GM19351 (cell line): Measurements from ENCODE around the gene ALDH3A1.

Experiments
- ATAC-seq: cut with Tn5 transposase; IDR thresholded peaks from one replicate; pipeline ENCODE4 v1.9.1; 2021; ENCODE audit warnings: mild to moderate bottlenecking, moderate library complexity; ENCODE audit not compliant: unreplicated experiment

ALDH3A1 gene

DNA sequence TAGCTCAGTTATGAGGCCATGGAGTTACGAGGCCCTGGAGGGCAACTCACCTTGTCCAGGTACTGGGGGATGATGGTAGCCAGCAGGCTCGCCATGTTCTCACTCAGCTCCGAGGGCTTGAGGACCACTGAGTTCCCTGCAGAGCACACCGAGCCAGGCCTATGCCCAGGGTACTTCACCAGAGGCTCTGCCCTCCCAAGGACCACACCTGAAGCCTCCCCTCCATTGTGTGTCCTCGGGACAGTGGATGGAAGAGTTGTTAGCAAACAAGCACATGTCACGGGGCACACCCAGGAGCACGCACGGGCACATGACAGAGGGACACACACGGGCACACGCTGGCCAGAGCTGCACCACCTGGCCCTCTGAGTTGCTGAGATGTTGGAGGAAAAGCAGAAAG lies 5.6 kb downstream of the ALDH3A1 start:
- no peak for ATAC-seq

GRCh38 chr17:19741832-19742457 lies 6.2 kb downstream of the ALDH3A1 start:
- ATAC-seq: no peak

DNA sequence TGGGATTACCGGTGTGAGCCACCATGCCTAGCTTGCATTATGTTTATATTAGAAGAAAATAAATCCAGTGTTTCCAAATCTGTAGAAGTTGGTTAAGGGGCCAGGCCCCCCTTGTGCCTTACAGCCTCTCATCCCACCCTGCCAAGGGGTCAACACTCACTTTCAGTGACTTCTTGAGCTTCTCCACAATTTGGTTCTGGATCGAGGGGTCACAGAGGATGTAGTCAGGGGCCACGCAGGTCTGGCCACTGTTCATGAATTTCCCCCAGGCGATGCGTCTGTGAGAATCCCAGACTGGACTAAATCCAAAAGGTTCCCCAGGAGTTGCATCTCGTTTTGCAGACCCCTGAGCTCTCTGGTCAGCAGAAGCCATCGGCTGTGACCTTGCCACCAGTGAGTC lies 7.2 kb downstream of the ALDH3A1 start:
- no peak for ATAC-seq

- no peak for ATAC-seq
These were observed 8.6 kb downstream of the ALDH3A1 start for GRCh38 chr17:19739241-19740201.

DNA sequence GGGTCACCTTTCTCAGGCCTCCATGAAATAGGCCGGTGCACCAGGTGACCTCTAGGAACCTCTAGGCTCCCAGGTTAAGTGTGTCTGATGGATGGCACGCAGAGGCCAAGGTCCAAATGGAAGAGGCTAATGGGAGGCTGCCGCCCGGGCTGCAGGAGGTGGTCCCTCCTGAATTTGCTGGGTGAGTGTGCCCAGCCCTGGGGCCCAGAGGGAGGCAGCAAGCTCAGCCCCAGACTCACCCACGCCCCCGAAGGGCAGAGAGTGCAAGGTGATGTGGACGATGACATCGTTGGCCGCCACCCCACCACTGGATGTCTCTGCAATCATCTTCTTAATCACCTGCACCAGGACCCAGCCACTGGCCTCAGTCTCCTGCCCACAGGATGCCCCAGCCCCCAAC lies 9.3 kb downstream of the ALDH3A1 start:
- no peak for ATAC-seq

GRCh38 chr17:19738073-19738449 lies 10.0 kb downstream of the ALDH3A1 start:
- ATAC-seq: no peak

GRCh38 chr17:19737305-19738072 lies 10.6 kb downstream of the ALDH3A1 start:
- no peak for ATAC-seq

DNA sequence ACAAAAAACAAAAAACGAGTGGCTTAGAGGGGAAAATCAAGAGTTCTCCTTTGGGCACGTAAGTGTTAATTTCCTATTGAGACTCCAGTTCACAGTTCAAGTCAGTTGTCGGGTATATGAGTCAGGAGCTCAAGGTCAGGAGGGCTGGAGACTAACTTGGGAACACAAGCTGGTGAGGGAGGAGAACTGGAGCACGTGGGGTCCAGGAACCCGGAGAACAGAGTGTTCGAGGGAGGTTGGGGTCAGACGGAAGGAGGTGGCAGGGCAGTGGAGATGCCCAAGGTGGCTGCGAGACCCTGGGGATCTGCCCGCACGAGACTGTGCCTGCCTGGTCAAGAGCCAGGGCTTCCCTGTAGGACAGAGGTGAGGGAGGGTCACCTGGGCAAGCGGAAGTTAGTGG lies 12.0 kb downstream of the ALDH3A1 start:
- ATAC-seq: no peak

DNA sequence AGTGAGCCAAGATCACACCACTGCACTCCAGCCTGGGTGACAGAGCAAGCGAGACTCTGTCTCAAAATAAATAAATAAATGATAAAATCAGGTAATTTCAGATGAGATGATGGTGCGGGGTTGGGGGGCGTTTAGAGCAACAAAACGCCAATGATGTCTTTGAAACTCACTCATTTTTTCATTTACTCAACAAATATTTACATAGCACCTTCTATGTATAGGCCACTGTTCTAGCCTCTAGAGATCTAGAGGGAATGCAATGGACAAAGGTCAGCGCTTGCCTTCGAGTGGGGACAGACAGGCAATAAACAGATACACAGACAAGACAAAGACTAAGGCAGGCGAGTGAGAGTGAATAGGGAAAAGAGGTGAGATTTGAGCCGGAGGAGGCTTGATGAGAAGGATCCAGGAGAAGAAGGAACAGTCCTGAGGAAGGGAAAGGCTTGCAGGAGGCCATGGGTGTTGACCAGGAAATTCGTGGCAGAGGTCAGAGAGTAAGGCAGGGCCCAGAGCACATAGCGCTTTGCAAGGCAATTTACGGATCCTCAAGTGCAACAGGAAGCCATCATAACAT lies 14.1 kb downstream of the ALDH3A1 start:
- ATAC-seq: no peak

DNA sequence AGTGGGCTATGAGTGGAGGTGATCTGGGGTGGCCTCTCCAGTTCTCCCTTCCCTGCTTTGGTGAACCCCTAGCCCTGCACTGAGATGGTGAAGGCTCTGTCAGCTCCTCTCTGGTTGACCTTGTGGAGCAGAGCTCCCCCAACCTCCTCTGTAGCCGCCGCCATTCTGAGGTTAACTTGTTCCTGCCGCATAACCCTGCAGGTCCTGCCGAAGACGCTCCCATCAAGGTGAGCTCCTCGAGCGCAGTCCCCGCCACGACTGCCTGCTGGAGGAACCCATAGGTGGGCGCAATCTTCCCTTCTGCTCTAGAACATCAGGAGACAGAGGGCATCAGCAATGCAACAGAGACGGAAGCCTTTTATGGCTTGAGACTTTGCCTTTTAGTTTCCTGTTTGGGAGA lies 16.5 kb downstream of the ALDH3A1 start:
- ATAC-seq: no peak

GRCh38 chr17:19730843-19731242 lies 17.3 kb downstream of the ALDH3A1 start:
- ATAC-seq: no peak

DNA sequence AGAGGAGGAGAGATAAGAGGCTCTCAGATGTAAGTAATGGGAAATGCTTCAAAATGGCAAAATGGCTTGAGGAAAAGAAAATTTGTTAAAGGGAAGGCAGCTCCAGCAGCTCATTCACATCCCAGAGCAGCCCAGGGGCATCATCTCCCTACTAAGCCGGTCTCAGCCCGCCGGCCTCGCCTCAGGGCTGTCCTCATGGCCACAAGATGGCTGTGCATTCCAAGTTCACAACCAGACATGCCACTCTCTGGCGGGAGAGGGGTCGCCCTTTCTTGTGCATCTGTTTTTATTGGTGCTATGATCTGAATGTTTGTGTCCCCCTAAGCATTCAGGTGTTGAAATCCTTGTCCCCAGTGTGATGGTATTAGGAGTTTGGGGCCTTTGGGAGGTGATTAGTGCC lies 18.2 kb downstream of the ALDH3A1 start:
- no peak for ATAC-seq

DNA sequence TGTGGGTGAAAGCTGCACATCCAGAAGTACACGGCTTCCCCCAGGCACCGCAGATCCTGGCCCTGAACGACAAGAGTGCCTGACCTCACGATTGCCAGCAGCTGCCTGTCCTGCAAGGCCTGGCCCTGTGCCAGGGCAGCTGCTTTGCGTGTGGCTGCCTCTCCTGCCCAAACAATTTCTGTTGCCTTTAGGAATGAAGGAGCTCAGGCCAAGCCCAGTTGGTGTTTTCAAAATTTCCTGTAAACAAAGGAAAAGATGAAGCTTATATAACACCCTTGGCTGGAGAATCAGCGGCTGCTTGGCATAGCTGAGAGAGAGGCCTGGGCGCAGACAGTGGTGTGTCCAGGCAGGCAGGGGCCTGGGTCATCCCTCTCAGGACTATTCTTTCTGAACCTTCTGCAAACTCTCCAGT lies 20.0 kb downstream of the ALDH3A1 start:
- ATAC-seq: no peak

DNA sequence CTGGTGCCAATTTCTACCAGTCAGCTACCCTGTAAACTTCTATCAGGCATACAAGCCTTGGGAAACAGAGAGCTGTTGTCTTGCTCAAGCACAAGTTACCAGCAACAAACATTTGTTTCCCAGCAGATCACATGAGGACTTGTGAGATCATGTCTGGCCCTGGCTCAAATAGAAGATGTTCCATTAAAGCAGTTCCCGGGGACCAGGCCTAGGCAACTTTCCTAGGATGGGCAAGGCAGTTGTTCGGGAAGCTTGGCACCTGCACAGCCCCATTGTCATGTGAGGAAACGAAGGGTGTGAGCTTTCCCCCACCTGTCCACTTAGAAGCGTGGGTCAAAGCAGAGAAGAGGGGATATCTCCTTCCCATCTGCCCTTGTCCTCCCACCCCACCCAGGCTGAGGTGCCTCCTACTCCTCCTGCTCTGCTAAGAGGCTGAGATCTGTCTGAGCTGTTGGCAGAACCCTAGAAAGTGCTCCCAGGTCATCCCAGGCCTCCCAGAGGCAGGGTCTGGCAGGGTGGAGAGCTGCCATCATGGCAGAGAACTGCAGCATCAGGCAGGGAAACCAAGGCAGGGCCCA lies 20.5 kb downstream of the ALDH3A1 start:
- no peak for ATAC-seq

DNA sequence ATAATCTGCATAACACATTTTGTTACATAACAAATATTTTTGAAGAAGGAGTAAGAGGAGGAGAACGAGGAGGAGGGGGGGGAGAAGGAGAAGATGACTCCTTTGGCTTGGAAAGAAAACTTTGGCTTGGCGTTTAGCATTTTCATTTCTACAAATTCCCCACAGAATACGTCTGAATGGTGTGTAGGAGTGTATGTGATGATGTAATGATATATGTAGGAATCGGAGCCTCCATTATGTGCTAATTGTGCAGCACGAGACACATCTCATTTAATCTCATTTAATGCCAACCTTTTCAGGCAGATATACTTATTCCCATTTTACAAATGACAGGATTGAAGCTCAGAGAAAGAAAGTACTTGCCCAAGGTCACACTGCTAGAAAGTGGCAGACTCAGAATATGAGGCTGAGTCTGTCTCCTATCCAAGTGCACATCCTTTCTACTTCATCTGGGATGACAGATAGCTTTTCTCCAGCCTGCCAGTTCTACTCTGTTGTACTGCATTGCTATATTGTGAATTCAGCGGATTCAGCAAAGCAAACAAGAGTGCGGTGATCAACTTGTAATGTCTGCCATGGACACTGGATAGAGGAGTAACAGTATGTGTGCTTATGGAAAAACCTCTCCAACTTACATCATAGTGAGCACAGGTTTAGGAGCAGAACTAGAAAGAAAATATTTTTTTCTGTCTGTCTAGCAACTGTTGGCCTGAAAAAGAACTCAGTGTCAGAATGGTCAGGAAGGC lies 21.3 kb downstream of the ALDH3A1 start:
- ATAC-seq: no peak

DNA sequence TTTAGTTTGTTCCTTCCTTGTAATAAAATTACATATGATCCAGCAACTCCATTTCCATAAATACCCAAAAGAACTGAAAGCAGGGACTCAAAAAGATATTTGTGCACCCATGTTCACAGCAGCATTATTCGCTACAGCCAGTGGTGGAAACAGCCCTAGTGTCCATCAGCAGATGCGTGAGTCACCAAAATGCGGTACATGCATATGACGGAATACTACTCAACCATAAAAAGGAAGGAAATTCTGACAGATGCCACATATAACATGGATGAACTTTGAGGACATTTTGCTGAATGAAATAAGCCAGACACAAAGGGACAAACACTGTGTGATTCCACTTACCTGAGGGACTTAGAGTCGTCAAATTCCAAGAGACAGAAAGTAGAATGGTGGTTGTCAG lies 22.6 kb downstream of the ALDH3A1 start:
- ATAC-seq: no peak

DNA sequence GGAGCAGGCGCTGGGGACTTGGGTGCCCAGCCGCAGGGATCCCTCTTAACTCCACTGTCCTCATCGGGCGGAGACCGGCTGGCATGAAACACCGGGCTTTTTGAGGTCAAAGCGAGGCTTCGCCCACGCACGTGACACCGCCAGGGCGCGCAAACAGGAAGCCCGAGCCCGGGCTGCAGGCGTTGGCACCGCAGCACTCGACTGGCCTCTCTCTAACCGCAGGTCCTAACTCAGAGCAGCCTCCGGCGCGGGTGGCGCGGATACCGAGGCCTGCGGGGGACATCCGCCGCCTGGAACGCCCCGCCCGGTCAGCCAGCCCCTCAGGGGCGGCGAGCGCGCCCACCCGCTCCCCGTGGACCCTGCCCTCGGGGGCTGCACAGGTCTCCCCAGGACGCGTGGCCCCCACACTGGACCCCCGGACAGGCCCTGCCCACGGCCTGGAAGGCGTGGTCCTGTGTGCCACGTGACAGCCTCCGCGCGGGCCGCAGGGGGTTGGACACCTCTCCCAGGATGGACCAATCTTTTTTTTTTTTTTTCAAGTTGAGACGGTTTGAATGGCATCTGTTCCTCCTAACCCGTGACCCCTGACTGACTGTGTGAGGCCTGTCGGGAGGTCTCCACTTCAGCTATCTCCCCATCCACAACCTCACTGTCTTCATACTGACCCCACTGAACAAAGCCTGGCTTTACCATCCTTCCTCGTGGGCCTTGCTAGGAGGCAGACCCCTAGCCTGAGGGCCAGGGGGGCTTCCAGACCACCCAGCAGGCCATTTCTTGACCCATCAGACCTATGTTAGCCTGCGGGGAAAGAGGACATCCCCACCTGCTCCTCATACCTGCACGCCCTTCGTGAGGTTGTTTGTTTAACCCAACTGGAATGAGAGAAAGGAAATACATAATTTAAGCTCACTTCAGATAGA lies 23.3 kb downstream of the ALDH3A1 start:
- ATAC-seq: no peak

DNA sequence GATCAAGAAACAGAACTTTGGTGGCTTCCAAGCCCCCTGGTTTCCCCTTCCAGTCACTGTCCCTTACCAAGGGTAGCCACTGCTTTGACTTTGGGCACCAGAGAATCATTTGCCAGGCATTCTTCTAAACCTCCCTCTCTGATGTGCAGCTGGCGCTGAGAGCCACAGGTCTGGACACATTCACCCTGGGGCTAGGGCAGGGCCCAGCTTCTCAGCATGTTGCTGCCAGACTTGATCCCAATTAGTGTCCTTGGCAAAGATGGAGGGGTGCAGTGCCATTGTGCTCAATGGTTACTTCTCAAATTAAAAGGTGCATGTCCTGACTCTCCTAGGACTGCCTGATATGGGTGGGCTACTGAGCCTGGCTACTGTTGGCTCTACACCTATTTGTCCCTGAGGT lies 24.1 kb downstream of the ALDH3A1 start:
- no peak for ATAC-seq
